Caco-2 (cell line): Measurements from ENCODE around the gene ARHGAP5. TPM values are rescaled to one million over a fixed set of nuclear protein-coding genes. Genes with fewer than 3 reads are reported as not detected.

Source experiments
- BruUV-seq: library from RNA; stranded (reverse); fragments of 400-500 nt; replicated peaks from 2 replicates; lab custom pipeline; 2021; lab: Mats Ljungman, UMichigan
- CTCF ChIA-PET: fragments of 300-600 bp; sonication (Branson Sonifier 250); formaldehyde crosslinking; loops from one replicate; lab custom pipeline; 2022; ENCODE audit warnings: antibody characterized with exemption; lab: Charles Lee
- POLR2A ChIA-PET: fragments of 300-600 bp; sonication (Branson Sonifier 250); formaldehyde crosslinking; loops from one replicate; lab custom pipeline; 2022; ENCODE audit warnings: antibody characterized with exemption; lab: Charles Lee
- DNase-seq, 2 experiments: peaks; one replicate each; pipeline versions ENCODE4 v3.0.0 to v3.0.0-alpha.2; 2020 to 2022
- H3K27me3 ChIP-seq: replicated peaks from 2 replicates; pipeline ENCODE4 v1.6.0; 2011; ENCODE audit warnings: low read length; ENCODE audit not compliant: control insufficient read depth, insufficient read depth
- H3K36me3 ChIP-seq: 2 replicates; pipeline ENCODE4 v1.5.1; 2011; ENCODE audit warnings: low read length; ENCODE audit not compliant: control insufficient read depth, insufficient read depth
- H3K4me1 ChIP-seq: fragments of 250-450 bp; sonication (Bioruptor Pico); 2 replicates; pipeline ENCODE4 v1.5.1; 2020; ENCODE audit warnings: mild to moderate bottlenecking
- H3K4me3 ChIP-seq: 2 replicates; pipeline ENCODE4 v1.5.1; 2011; ENCODE audit warnings: low read depth, mild to moderate bottlenecking, control low read depth, low read length
- H3K9me3 ChIP-seq: fragments of 250-450 bp; sonication (Bioruptor Pico); 2 replicates; pipeline ENCODE4 v1.5.1; 2020; ENCODE audit warnings: mild to moderate bottlenecking, moderate library complexity
- H3K27ac Mint-ChIP-seq: one replicate; pipeline ENCODE4 v1.8.0; 2022; ENCODE audit warnings: mixed read lengths; ENCODE audit not compliant: unreplicated experiment
- H3K27me3 Mint-ChIP-seq: one replicate; pipeline ENCODE4 v1.8.0; 2022; ENCODE audit warnings: mixed read lengths; ENCODE audit not compliant: insufficient read depth, unreplicated experiment
- H3K36me3 Mint-ChIP-seq: one replicate; pipeline ENCODE4 v1.8.0; 2022; ENCODE audit warnings: mild to moderate bottlenecking, mixed read lengths; ENCODE audit not compliant: insufficient read depth, unreplicated experiment
- H3K4me1 Mint-ChIP-seq: one replicate; pipeline ENCODE4 v1.8.0; 2022; ENCODE audit warnings: low read depth, mixed read lengths; ENCODE audit not compliant: unreplicated experiment
- H3K4me3 Mint-ChIP-seq: one replicate; pipeline ENCODE4 v1.8.0; 2022; ENCODE audit warnings: mild to moderate bottlenecking, moderate library complexity, mixed read lengths; ENCODE audit not compliant: unreplicated experiment
- H3K9me3 Mint-ChIP-seq: one replicate; pipeline ENCODE4 v1.8.0; 2022; ENCODE audit warnings: mixed read lengths; ENCODE audit not compliant: unreplicated experiment
- CTCF ChIP-seq, 2 experiments: fragments of 200-600 bp in 1 of 2; IDR thresholded peaks; 1 replicate in 1 of 2; 2 replicates in 1 of 2; pipeline versions ENCODE4 v1.5.1 to v1.8.0; 2011 to 2022; ENCODE audit warnings: antibody characterized with exemption in 1 of 2, control low read depth in 1 of 2, inconsistent platforms in 1 of 2, low read depth in 1 of 2, low read length in 1 of 2, mild to moderate bottlenecking in 1 of 2, moderate library complexity in 1 of 2; ENCODE audit not compliant: insufficient read depth in 1 of 2, severe bottlenecking in 1 of 2, unreplicated experiment in 1 of 2
- intact Hi-C: fragments of 100-400 bp; cut with micrococcal nuclease; formaldehyde crosslinking; loops from one replicate; pipeline ENCODE4 v1.10.0; 2022; ENCODE audit not compliant: unreplicated experiment
- total RNA-seq: library from RNA; stranded (reverse); gene quantifications from 2 replicates; pipeline ENCODE4 v1.2.3, GENCODE V29; 2022

ARHGAP5 gene
- total RNA-seq, 1 experiment from 2014 or later = 165 TPM

GRCh38 chr14:32059702-32060101, 17.4 kb upstream of the ARHGAP5 start:
- Histone ChIP-seq H3K4me3 (no peak overlapping the region), H3K4me1 (no peaks in the 10 kb centered on the region), H3K27me3 (no peaks in the 10 kb centered on the region), H3K9me3 (peaks cover 2% of the 10 kb centered on the region), H3K36me3 (no peaks in the 10 kb centered on the region)
- Mint-ChIP-seq H3K9me3 (no peaks in the 10 kb centered on the region), H3K4me3 (no peak overlapping the region), H3K27me3 (no peaks in the 10 kb centered on the region), H3K36me3 (no peaks in the 10 kb centered on the region), H3K27ac (no peak overlapping the region), H3K4me1 (no peaks in the 10 kb centered on the region)
- intact Hi-C loops = no loop called here
- CTCF ChIA-PET = interaction anchor here (0.6 kb wide), 1 partner anchor 10 kb away, joined by 3 read pairs; no protein-coding TSS in a partner anchor
- POLR2A ChIA-PET = no interaction called here
- no peak for DNase-seq
- BruUV-seq = no TSS peak
- no peak for TF ChIP-seq CTCF (IDR thresholded peaks at IDR 0.05; ENCODE audit: insufficient read depth in 1 of 2, low read depth in 1 of 2, low read length in 1 of 2, severe bottlenecking in 1 of 2, unreplicated experiment in 1 of 2)

- ChIA-PET POLR2A (no interaction called here), CTCF (no interaction called here)
- Mint-ChIP-seq H3K4me3 (no peak overlapping the region), H3K36me3 (no peaks in the 10 kb centered on the region), H3K27ac (no peak overlapping the region), H3K9me3 (no peaks in the 10 kb centered on the region), H3K4me1 (peaks cover 5% of the 10 kb centered on the region), H3K27me3 (no peaks in the 10 kb centered on the region)
- intact Hi-C loops = no loop called here
- Histone ChIP-seq H3K9me3 (no peaks in the 10 kb centered on the region), H3K4me1 (no peaks in the 10 kb centered on the region), H3K36me3 (no peaks in the 10 kb centered on the region), H3K4me3 (no peak overlapping the region), H3K27me3 (no peaks in the 10 kb centered on the region; the same call in 1 of the 2 replicates)
- TF ChIP-seq CTCF (IDR thresholded peaks at IDR 0.05; ENCODE audit: insufficient read depth in 1 of 2, low read depth in 1 of 2, low read length in 1 of 2, severe bottlenecking in 1 of 2, unreplicated experiment in 1 of 2) = no peak
- BruUV-seq = no TSS peak
- no peak for DNase-seq
Measured at GRCh38 chr14:32064931-32065330, 12.2 kb upstream of the ARHGAP5 start.

- H3K4me1 ChIP-seq = peaks cover 2% of the 10 kb centered on the region; the same call in 1 of the 2 replicates
- Mint-ChIP-seq H3K4me1 (peaks cover 8% of the 10 kb centered on the region), H3K4me3 (no peak overlapping the region), H3K36me3 (no peaks in the 10 kb centered on the region), H3K9me3 (no peaks in the 10 kb centered on the region), H3K27me3 (no peaks in the 10 kb centered on the region), H3K27ac (no peak overlapping the region)
- H3K4me3 ChIP-seq = no peak overlapping the region
- no peak for TF ChIP-seq CTCF (IDR thresholded peaks at IDR 0.05; ENCODE audit: insufficient read depth in 1 of 2, low read depth in 1 of 2, low read length in 1 of 2, severe bottlenecking in 1 of 2, unreplicated experiment in 1 of 2)
- no peaks in the 10 kb centered on the region for H3K36me3 ChIP-seq
- ChIA-PET CTCF (interaction anchor here (1.2 kb wide), 1 partner anchor 9 kb away, joined by 3 read pairs; no protein-coding TSS in a partner anchor), POLR2A (no interaction called here)
- intact Hi-C loops = no loop called here
- no peaks in the 10 kb centered on the region for H3K9me3 ChIP-seq
- H3K27me3 ChIP-seq = no peaks in the 10 kb centered on the region; the same call in 1 of the 2 replicates
- no peak for DNase-seq
- BruUV-seq = no TSS peak
Measured at GRCh38 chr14:32068708-32069107, 8.4 kb upstream of the ARHGAP5 start.
